Measurements from ENCODE around the gene FNBP1L. TPM values are rescaled to one million over a fixed set of nuclear protein-coding genes. Genes with fewer than 3 reads are reported as not detected.

The FNBP1L gene
- total and polyA plus RNA-seq, 9 of the 15 experiments (the other 6 are each of a cell fraction or from before 2014, with no cell fraction given) = 1.4 to 6.9 (median 5.9) TPM

- TF ChIP-seq PRDM10 (IDR thresholded peaks at IDR 0.05; ENCODE audit: partially characterized antibody) = peak; percentile 73
- peak; percentile 35; the same call in 1 of the 2 replicates for TF ChIP-seq ZNF668 (CRISPR knock-in tag; IDR thresholded peaks at IDR 0.05)
- TF ChIP-seq PHF8 (IDR thresholded peaks at IDR 0.05; ENCODE audit: borderline replicate concordance, low read length) = no peak; the same call in 1 of the 2 replicates
- no peak for TF ChIP-seq E2F1 (CRISPR knock-in tag; IDR thresholded peaks at IDR 0.05)
- no peak for TF ChIP-seq ZNF133 (CRISPR knock-in tag; IDR thresholded peaks at IDR 0.05)
- peak; percentile 61 for TF ChIP-seq NFRKB (IDR thresholded peaks at IDR 0.05; ENCODE audit: low read depth)
- peak; percentile 96 for TF ChIP-seq ZNF12 (CRISPR knock-in tag; IDR thresholded peaks at IDR 0.05)
- no peak for TF ChIP-seq NFYB (IDR thresholded peaks at IDR 0.05; ENCODE audit: extremely low read depth, insufficient read length)
- peak; percentile 73; the same call in 1 of the 2 replicates for TF ChIP-seq CREB3 (tag; conservative IDR thresholded peaks at IDR 0.05; ENCODE audit: low read depth)
- peak in 1 of 2 experiments; percentile 40; a peak in 1 of 4 replicates for TF ChIP-seq ZNF639 (CRISPR knock-in tag; conservative IDR thresholded peaks at IDR 0.05 in 1 of 2, IDR thresholded peaks at IDR 0.05 in 1 of 2)
- TF ChIP-seq MTA1 (IDR thresholded peaks at IDR 0.05; ENCODE audit: borderline replicate concordance) = peak; percentile 89
- TF ChIP-seq FOXM1 (IDR thresholded peaks at IDR 0.05; ENCODE audit: low read depth) = peak; percentile 78
- no peak for TF ChIP-seq FOXM1 (CRISPR knock-in tag; IDR thresholded peaks at IDR 0.05; ENCODE audit: low read depth)
- TF ChIP-seq PTBP1 (IDR thresholded peaks at IDR 0.05; ENCODE audit: low read depth, low read length) = no peak
- 0 out of 2 replicates have a peak, but pooled peaks have one; percentile 72 for TF ChIP-seq ZNF76 (CRISPR knock-in tag; IDR thresholded peaks at IDR 0.05; ENCODE audit: borderline replicate concordance)
- no peak for TF ChIP-seq PPARD (CRISPR knock-in tag; IDR thresholded peaks at IDR 0.05)
- TF ChIP-seq BHLHE40 (IDR thresholded peaks at IDR 0.05; ENCODE audit: low read length) = peak; percentile 74; the same call in 1 of the 2 replicates
- 0 out of 2 replicates have a peak, but pooled peaks have one; percentile 55 for TF ChIP-seq ZNF75A (CRISPR knock-in tag; IDR thresholded peaks at IDR 0.05)
- no peak for TF ChIP-seq ZNF444 (CRISPR knock-in tag; IDR thresholded peaks at IDR 0.05)
- TF ChIP-seq ZNF507 (tag; conservative IDR thresholded peaks at IDR 0.05) = no peak
- no peak for TF ChIP-seq ZNF174 (CRISPR knock-in tag; IDR thresholded peaks at IDR 0.05)
Observed at GRCh38 chr1:93567255-93567918, 119.5 kb downstream of the FNBP1L start (continued).
